Fibroblast of lung (primary cell): Measurements from ENCODE around the gene KIAA2012. TPM values are rescaled to one million over a fixed set of nuclear protein-coding genes. Genes with fewer than 3 reads are reported as not detected.

Source experiments
- DNase-seq, 2 donors: peaks; one replicate each; pipeline versions ENCODE4 v3.0.0 to v3.0.0-alpha.2; 2010; ENCODE audit warnings: low read depth in 2 of 2
- H2AFZ ChIP-seq: 2 replicates; pipeline ENCODE4 v1.5.1; 2012; ENCODE audit warnings: low read length, control low read depth, inconsistent platforms
- H3K27ac ChIP-seq: 2 replicates; pipeline ENCODE4 v1.5.1; 2011; ENCODE audit warnings: low read length, control low read depth; ENCODE audit not compliant: insufficient read depth
- H3K27me3 ChIP-seq: 2 replicates; pipeline ENCODE4 v1.5.1; 2011; ENCODE audit warnings: mild to moderate bottlenecking, low read length; ENCODE audit not compliant: control insufficient read depth, insufficient read depth
- H3K36me3 ChIP-seq: 2 replicates; pipeline ENCODE4 v1.5.1; 2011; ENCODE audit warnings: low read length; ENCODE audit not compliant: control insufficient read depth, insufficient read depth
- H3K4me1 ChIP-seq: 2 replicates; pipeline ENCODE4 v1.5.1; 2011; ENCODE audit warnings: low read length; ENCODE audit not compliant: control insufficient read depth, insufficient read depth; ENCODE audit errors: extremely low read depth
- H3K4me2 ChIP-seq: 2 replicates; pipeline ENCODE4 v1.5.1; 2011; ENCODE audit warnings: low read length, control low read depth; ENCODE audit not compliant: insufficient read depth; ENCODE audit errors: extremely low read depth
- H3K4me3 ChIP-seq, 4 experiments: fragments of 200-600 bp in 1 of 4; sonication (generic) in 1 of 4; replicated peaks in 1 of 4; 2 replicates each; pipeline ENCODE4 v1.5.1; 2011 to 2016; ENCODE audit warnings: low read length in 4 of 4, low read depth in 3 of 4, mild to moderate bottlenecking in 3 of 4, control low read depth in 2 of 4, inconsistent platforms in 1 of 4, mixed read lengths in 1 of 4; ENCODE audit not compliant: insufficient read depth in 1 of 4; ENCODE audit errors: control extremely low read depth in 1 of 4
- H3K79me2 ChIP-seq: 2 replicates; pipeline ENCODE4 v1.5.1; 2012; ENCODE audit warnings: mild to moderate bottlenecking, low read length, inconsistent platforms; ENCODE audit not compliant: control insufficient read depth, insufficient read depth
- H3K9ac ChIP-seq: 2 replicates; pipeline ENCODE4 v1.5.1; 2011; ENCODE audit warnings: mild to moderate bottlenecking, low read length, control low read depth; ENCODE audit not compliant: insufficient read depth
- H3K9me3 ChIP-seq: 2 replicates; pipeline ENCODE4 v1.5.1; 2012; ENCODE audit warnings: low read depth, low read length; ENCODE audit not compliant: control insufficient read depth, insufficient read depth
- H4K20me1 ChIP-seq: 2 replicates; pipeline ENCODE4 v1.5.1; 2011; ENCODE audit warnings: low read length; ENCODE audit not compliant: control insufficient read depth, insufficient read depth; ENCODE audit errors: extremely low read depth
- CTCF ChIP-seq, 2 donors: IDR thresholded peaks in 1 of 2; conservative IDR thresholded peaks in 1 of 2; 1 replicate in 1 of 2; 2 replicates in 1 of 2; pipeline ENCODE4 v1.5.1; 2011 to 2012; ENCODE audit warnings: low read length in 2 of 2, control low read depth in 1 of 2, inconsistent platforms in 1 of 2, low read depth in 1 of 2, mild to moderate bottlenecking in 1 of 2
- EZH2 ChIP-seq: IDR thresholded peaks from 2 replicates; pipeline ENCODE4 v1.5.1; 2012; ENCODE audit warnings: low read length, control low read depth, mild to moderate bottlenecking; ENCODE audit errors: missing control alignments
- polyA plus RNA-seq, 2 donors: library from polyadenylated mRNA; depleted of rRNA in 1 of 2; stranded (reverse) in 1 of 2; unstranded in 1 of 2; fragments of >200 nt; gene quantifications; 2 replicates each; pipeline ENCODE4 v1.2.1, GENCODE V29; 2011 to 2012; ENCODE audit warnings: missing spikeins in 1 of 2
- total RNA-seq: library from RNA; depleted of rRNA; stranded (reverse); fragments of >200 nt; gene quantifications from 2 replicates; pipeline ENCODE4 v1.2.1, GENCODE V29; 2014

KIAA2012 gene
- total and polyA plus RNA-seq, 2 donors (not counting 1 experiment from before 2014, with no cell fraction given), result 0.09 TPM; not detected in 1

- Histone ChIP-seq H3K9ac (no peak overlapping the region), H3K4me3 (peak overlapping the region; percentile 3 to 84 (median 44)), H3K27ac (peak overlapping the region; percentile 33)
Observed at GRCh38 chr2:202039278-202040078, 33.6 kb upstream of the KIAA2012 start.

GRCh38 chr2:202040079-202040844, 32.8 kb upstream of the KIAA2012 start:
- DNase-seq, result no peak
- no peak overlapping the region for H3K4me3 ChIP-seq
- H4K20me1 ChIP-seq, result no peaks in the 10 kb centered on the region
- H3K4me1 ChIP-seq, result peaks cover 8% of the 10 kb centered on the region
- no peaks in the 10 kb centered on the region for H3K27me3 ChIP-seq
- peaks cover 8% of the 10 kb centered on the region for H3K36me3 ChIP-seq
- no peak overlapping the region for H3K4me2 ChIP-seq
- H3K79me2 ChIP-seq, result peaks cover 35% of the 10 kb centered on the region
- H3K27ac ChIP-seq, result no peak overlapping the region
- TF ChIP-seq CTCF (conservative IDR thresholded peaks at IDR 0.05 in 1 of 2, IDR thresholded peaks at IDR 0.05 in 1 of 2; ENCODE audit: low read depth in 1 of 2, low read length in 2 of 2) (no peak), EZH2 (no peak)
- H3K9me3 ChIP-seq, result no peaks in the 10 kb centered on the region
- no peak overlapping the region for H3K9ac ChIP-seq
- H2AFZ ChIP-seq, result no peak overlapping the region

More at GRCh38 chr2:202039278-202040078, 33.6 kb upstream of the KIAA2012 start:
- Histone ChIP-seq H3K4me1 (peaks cover 8% of the 10 kb centered on the region), H4K20me1 (no peaks in the 10 kb centered on the region), H3K79me2 (peaks cover 43% of the 10 kb centered on the region), H3K9me3 (no peaks in the 10 kb centered on the region), H3K4me2 (peak overlapping the region; percentile 62), H3K36me3 (peaks cover 8% of the 10 kb centered on the region), H2AFZ (no peak overlapping the region), H3K27me3 (no peaks in the 10 kb centered on the region)
- peak in 1 of 2 donors; percentile 40 for DNase-seq
- TF ChIP-seq CTCF (conservative IDR thresholded peaks at IDR 0.05 in 1 of 2, IDR thresholded peaks at IDR 0.05 in 1 of 2; ENCODE audit: low read depth in 1 of 2, low read length in 2 of 2) (no peak), EZH2 (no peak)

GRCh38 chr2:202042444-202042843, 30.6 kb upstream of the KIAA2012 start:
- H3K36me3 ChIP-seq, result no peaks in the 10 kb centered on the region
- no peak for DNase-seq
- H4K20me1 ChIP-seq, result no peaks in the 10 kb centered on the region
- no peak overlapping the region for H2AFZ ChIP-seq
- no peak overlapping the region for H3K9ac ChIP-seq
- H3K4me3 ChIP-seq, result no peak overlapping the region
- no peak overlapping the region for H3K27ac ChIP-seq
- peaks cover 13% of the 10 kb centered on the region for H3K79me2 ChIP-seq
- no peak overlapping the region for H3K4me2 ChIP-seq
- no peaks in the 10 kb centered on the region for H3K27me3 ChIP-seq
- H3K9me3 ChIP-seq, result no peaks in the 10 kb centered on the region
- TF ChIP-seq CTCF (conservative IDR thresholded peaks at IDR 0.05 in 1 of 2, IDR thresholded peaks at IDR 0.05 in 1 of 2; ENCODE audit: low read depth in 1 of 2, low read length in 2 of 2) (no peak), EZH2 (no peak)
- H3K4me1 ChIP-seq, result peaks cover 8% of the 10 kb centered on the region
